ENCODE data around the gene HOXD12. TPM values are rescaled to one million over a fixed set of nuclear protein-coding genes. Genes with fewer than 3 reads are reported as not detected.
A peak's percentile ranks its signal among the peaks of the same experiment; 100 is the strongest.

Gene HOXD12
- total RNA-seq, 1 donor from 2014 or later, result not detected

DNA sequence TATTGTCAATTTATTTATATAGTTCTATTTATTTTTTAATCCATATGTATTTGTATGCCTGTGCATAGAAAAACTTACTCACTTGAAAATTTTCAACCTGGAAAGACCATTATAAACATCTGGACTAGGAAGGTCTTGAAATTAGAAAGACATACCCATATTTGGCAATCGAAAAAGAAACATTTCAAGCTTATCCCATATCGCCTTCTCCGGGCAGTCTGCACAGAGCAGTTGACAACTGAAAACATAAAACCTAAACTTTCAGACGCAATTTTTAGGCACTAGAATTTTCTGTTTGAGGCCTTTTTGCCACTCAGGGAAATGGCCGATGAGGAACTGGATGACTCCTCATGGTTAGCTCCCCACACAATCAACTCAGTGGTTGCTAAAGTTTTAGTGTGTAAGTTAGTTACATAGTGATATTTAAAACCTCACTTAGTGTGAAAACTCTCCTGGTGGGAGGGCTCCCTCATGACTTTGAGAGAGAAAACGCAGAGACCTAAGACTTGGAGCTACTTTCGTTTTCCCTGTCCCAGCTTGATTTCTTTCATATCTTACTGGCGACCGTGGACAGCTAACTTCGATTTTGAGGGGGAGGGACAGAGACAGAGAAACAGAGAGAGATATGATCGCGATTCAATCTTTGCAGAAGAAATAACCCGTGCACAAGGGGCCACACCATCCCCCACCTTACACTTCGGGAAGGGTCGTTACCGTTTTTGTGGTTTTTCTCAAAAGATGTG, 3.2 kb upstream of the HOXD12 start:
- Histone ChIP-seq H3K27ac (no peak overlapping the region), H3K27me3 (ENCODE audit: low read depth) (peaks cover 98% of the 10 kb centered on the region), H3K36me3 (no peaks in the 10 kb centered on the region), H3K9me3 (no peaks in the 10 kb centered on the region), H3K4me3 (peak overlapping the region; percentile 54), H3K4me1 (peaks cover 26% of the 10 kb centered on the region)
- TF ChIP-seq, protein P1, sequence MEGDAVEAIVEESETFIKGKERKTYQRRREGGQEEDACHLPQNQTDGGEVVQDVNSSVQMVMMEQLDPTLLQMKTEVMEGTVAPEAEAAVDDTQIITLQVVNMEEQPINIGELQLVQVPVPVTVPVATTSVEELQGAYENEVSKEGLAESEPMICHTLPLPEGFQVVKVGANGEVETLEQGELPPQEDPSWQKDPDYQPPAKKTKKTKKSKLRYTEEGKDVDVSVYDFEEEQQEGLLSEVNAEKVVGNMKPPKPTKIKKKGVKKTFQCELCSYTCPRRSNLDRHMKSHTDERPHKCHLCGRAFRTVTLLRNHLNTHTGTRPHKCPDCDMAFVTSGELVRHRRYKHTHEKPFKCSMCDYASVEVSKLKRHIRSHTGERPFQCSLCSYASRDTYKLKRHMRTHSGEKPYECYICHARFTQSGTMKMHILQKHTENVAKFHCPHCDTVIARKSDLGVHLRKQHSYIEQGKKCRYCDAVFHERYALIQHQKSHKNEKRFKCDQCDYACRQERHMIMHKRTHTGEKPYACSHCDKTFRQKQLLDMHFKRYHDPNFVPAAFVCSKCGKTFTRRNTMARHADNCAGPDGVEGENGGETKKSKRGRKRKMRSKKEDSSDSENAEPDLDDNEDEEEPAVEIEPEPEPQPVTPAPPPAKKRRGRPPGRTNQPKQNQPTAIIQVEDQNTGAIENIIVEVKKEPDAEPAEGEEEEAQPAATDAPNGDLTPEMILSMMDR (IDR thresholded peaks at IDR 0.05), result no peak
- ATAC-seq, result no peak
- DNase-seq, result no peak
- intact Hi-C loops (cut with DNase I), result loop anchor here (10.0 kb wide), 1 partner anchor 402 kb away; no protein-coding TSS in a partner anchor

DNA sequence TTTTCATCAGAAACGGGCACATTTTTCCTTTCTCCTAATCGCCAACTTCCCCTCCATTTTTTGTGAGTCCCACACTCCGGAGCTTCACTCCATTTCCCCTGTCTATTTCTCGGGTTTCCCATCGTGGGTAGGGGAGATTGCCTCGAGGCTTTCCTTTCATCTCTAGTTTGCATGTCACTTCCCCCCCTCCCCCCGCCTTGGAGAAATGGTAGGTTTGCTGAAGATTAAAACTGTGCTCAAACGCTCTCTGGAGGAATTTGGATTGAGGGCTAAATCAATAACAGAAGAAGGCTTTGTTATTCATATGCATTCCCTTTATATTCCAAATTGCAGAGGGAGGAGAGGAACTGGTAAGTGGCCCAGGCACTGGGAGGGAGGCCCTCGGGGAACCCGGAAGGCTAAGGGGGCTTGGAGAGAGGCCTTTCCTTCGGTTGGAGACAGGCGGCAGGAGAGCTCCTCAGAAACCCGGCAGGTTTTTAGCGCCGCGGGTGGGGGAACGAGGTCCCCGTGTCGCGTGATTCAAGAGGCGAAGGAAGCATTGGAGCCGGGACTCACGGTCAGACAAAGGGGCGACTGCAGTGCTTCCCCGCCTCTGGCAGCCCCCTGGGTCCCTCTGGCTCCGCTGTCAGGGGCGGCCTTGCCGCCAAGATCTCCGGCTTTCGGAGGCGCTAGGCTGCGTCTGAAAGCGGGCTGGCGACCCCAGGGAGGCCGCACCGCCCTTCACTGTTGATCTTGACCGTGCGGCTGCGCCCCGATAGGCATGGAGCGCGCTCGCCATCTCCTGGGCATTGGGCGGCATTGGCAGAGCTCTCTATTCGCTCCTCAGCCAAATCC, 2.4 kb upstream of the HOXD12 start:
- Histone ChIP-seq H3K9me3 (no peaks in the 10 kb centered on the region), H3K4me1 (peaks cover 26% of the 10 kb centered on the region), H3K27ac (no peak overlapping the region), H3K4me3 (peak overlapping the region; percentile 54), H3K36me3 (no peaks in the 10 kb centered on the region), H3K27me3 (ENCODE audit: low read depth) (peaks cover 98% of the 10 kb centered on the region)
- TF ChIP-seq, protein P1 (IDR thresholded peaks at IDR 0.05), result peak; percentile 86
- ATAC-seq (peak; percentile 86 to 95), DNase-seq (peak; percentile 71)
- intact Hi-C loops (cut with DNase I), result loop anchor here (10.0 kb wide), 1 partner anchor 402 kb away; no protein-coding TSS in a partner anchor

DNA sequence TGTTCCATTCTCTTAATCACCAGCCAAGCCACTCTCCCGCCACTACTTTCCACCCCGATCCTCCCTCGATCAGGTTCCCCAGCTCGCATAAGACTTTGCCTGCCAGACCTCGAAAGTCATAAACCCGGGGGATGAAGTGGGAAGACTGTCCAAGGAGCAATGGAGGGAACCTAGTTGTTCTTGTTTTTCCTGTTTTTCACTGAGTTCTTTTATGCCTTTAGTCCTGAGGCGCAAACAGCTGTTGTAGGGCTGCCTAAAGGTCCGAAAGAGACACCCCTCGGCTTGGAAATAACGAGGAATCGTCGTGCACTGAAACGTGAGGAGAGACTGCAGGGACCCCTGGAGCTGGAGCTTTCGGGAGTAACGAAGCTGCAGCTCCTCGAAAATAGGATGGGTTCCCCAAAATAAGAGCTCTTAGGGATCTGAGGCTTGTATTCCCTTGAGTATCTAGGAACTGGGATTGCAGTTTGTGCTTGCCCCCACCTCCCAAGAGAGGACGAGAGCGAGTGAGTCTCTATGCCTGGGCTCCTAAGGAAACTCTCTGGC, 1.7 kb upstream of the HOXD12 start:
- H3K4me3 ChIP-seq, result peak overlapping the region; percentile 54
- intact Hi-C loops (cut with DNase I), result loop anchor here (10.0 kb wide), 1 partner anchor 403 kb away; no protein-coding TSS in a partner anchor
- peaks cover 98% of the 10 kb centered on the region for H3K27me3 ChIP-seq (ENCODE audit: low read depth)

DNA sequence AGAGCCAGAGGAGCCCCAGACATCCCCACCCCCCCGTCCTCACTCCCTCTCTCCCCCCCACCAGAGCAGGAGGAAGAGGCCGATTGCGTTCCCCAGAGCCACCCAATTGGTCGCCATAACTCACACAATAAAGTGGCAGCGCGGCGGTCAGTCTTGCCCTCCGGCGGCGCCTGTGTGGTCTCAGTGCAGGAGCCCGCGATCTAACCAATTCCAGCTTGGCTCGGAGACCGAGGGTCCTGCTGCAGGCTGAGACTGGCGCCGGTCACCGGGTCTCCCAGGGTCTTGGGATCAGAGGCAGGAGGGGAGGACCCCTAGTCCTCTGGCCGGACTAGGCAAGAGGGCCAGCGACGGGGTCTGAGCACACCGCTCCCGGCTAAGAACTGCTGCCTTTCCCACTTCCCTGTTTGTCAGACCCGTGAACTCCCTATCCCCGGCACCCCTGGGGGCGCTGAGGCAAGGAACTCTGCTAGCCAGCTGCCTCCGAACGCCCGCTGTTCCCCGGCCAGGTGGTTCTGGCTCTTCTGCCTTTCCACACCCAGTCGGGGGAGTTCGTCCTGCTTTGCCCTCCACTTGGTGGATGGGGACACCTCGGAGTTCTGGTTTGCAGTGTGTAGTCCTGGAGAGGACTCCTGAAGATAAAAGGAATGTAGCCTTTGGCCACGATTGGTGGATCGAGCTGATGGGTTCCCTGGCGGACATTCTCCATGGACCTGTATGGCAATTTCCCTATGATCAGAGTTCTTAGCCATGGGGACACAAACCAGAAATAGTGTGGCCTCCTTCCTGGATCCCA, 1.0 kb upstream of the HOXD12 start:
- ATAC-seq (no peak), DNase-seq (no peak)
- Histone ChIP-seq H3K27me3 (ENCODE audit: low read depth) (peaks cover 98% of the 10 kb centered on the region), H3K9me3 (no peaks in the 10 kb centered on the region), H3K27ac (no peak overlapping the region), H3K36me3 (no peaks in the 10 kb centered on the region), H3K4me1 (peaks cover 20% of the 10 kb centered on the region), H3K4me3 (no peak overlapping the region)
- TF ChIP-seq, protein P1 (IDR thresholded peaks at IDR 0.05), result no peak
- intact Hi-C loops (cut with DNase I), result loop anchor here (10.0 kb wide), 1 partner anchor 404 kb away; no protein-coding TSS in a partner anchor

More for the DNA sequence above, 1.7 kb upstream of the HOXD12 start:
- TF ChIP-seq, protein P1 (IDR thresholded peaks at IDR 0.05), result no peak
- Histone ChIP-seq H3K27ac (no peak overlapping the region), H3K4me1 (peaks cover 26% of the 10 kb centered on the region), H3K9me3 (no peaks in the 10 kb centered on the region), H3K36me3 (no peaks in the 10 kb centered on the region)
- DNase-seq (no peak), ATAC-seq (no peak)
